ENCODE measurements around the gene PLEKHA7. TPM values are rescaled to one million over a fixed set of nuclear protein-coding genes. Genes with fewer than 3 reads are reported as not detected.

Gene PLEKHA7
- total and polyA plus RNA-seq, 2 of the 13 experiments (the other 11 are each of a cell fraction or from before 2014, with no cell fraction given): 17.5 to 18.7 TPM

GRCh38 chr11:16999116-16999515, 15.1 kb downstream of the PLEKHA7 start:
- in situ Hi-C loops (cut with HindIII; ENCODE audit: extremely low pct_ligation_motif_present, low pct_unique_long_range_greater_than_20kb): no loop called here
- no peak for DNase-seq (ENCODE audit: low spot score)
- POLR2A ChIA-PET: interaction anchor here (1.8 kb wide), 1 partner anchor 14 kb away, joined by 9 read pairs; no protein-coding TSS in a partner anchor
- intact Hi-C loops (cut with micrococcal nuclease; ENCODE audit: unreplicated experiment): no loop called here
- WGBS (ENCODE audit: low lambda C conversion rate): 90% methylated on average over 2 of the region's 2 CpGs
- Histone ChIP-seq H3K27me3 (ENCODE audit: control insufficient read depth in 1 of 2, insufficient read depth in 2 of 2, low read length in 2 of 2) (no peaks in the 10 kb centered on the region), H4K20me1 (ENCODE audit: insufficient read depth, low read length) (peaks cover 6% of the 10 kb centered on the region; the same call in 1 of the 2 replicates), H3K4me1 (ENCODE audit: insufficient read depth, low read length) (peaks cover 49% of the 10 kb centered on the region), H3K4me2 (ENCODE audit: low read depth, low read length) (no peak overlapping the region), H3K9me3 (ENCODE audit: low read length) (no peaks in the 10 kb centered on the region), H3K27ac (ENCODE audit: extremely low read length, insufficient read depth, low read length) (no peak overlapping the region), H3K4me3 (replicated peaks in 1 of 3; ENCODE audit: insufficient read depth in 1 of 3, low read depth in 2 of 3, low read length in 3 of 3) (no peak overlapping the region), H2AFZ (ENCODE audit: low read length) (no peak overlapping the region), H3K79me2 (ENCODE audit: insufficient read depth, low read length) (peaks cover 45% of the 10 kb centered on the region), H3K9ac (ENCODE audit: insufficient read depth, low read depth, low read length) (no peak overlapping the region), H3K36me3 (replicated peaks in 1 of 2; ENCODE audit: control insufficient read depth in 1 of 2, insufficient read depth in 2 of 2, low read length in 2 of 2) (peaks cover 4 to 5% of the 10 kb centered on the region in 2 experiments; a peak in 1 of 5 replicates)
- ATAC-seq: no peak
- CTCF ChIA-PET (ENCODE audit: low intra/inter-chr PET ratio, low total read pairs): no interaction called here
- FAIRE-seq: no peak
- no TSS peak for BruUV-seq (replicated peaks)
- TF ChIP-seq ZNF775 (CRISPR knock-in tag; IDR thresholded peaks at IDR 0.05; ENCODE audit: borderline replicate concordance) (no peak), ARID5B (CRISPR knock-in tag; IDR thresholded peaks at IDR 0.05) (no peak), ZBTB7A (CRISPR knock-in tag; IDR thresholded peaks at IDR 0.05) (no peak), ZNF367 (CRISPR knock-in tag; IDR thresholded peaks at IDR 0.05; ENCODE audit: borderline replicate concordance) (no peak), ZBTB40 (IDR thresholded peaks at IDR 0.05) (no peak), ZBTB40 (CRISPR knock-in tag; IDR thresholded peaks at IDR 0.05) (no peak), RNF219 (CRISPR knock-in tag; IDR thresholded peaks at IDR 0.05) (no peak), CREBL2 (CRISPR knock-in tag; IDR thresholded peaks at IDR 0.05; ENCODE audit: borderline replicate concordance) (no peak), ZNF441 (CRISPR knock-in tag; IDR thresholded peaks at IDR 0.05; ENCODE audit: borderline replicate concordance) (no peak)
